ENCODE results near the gene ANKRD30A.

Gene ANKRD30A

DNA sequence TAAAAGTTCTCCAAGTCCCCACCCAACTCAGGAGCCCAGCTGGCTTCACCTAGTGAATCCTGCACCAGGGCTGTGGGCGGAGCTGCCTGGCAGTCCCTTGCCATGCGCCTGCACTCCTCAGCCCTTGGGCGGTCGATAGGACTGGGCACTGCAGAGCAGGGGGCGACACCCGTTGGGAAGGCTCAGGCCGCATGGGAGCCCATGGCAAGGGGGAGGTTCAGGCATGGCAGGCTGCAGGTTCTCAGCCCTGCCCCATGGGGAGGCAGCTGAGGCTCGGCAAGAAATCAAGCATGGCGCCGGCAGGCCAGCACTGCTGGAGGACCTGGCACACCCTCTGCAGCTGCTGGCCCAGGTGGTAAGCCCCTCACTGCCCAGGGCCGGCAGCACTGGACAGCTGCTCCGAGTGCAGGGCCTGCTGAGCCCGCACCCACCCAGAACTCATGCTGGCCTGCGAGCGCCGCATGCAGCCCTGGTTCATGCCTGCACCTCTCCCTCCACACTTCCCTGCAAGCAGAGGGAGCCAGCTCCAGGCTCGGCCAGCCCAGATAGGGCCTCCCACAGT lies 149.9 kb downstream of the ANKRD30A start:
- H4K20me1 ChIP-seq (ENCODE audit: insufficient read depth), result no peaks in the 10 kb centered on the region
- no peak overlapping the region for H3K27ac ChIP-seq
- no peaks in the 10 kb centered on the region for H3K4me1 ChIP-seq (ENCODE audit: low read depth, poor library complexity, severe bottlenecking)
- TF ChIP-seq, protein P1, sequence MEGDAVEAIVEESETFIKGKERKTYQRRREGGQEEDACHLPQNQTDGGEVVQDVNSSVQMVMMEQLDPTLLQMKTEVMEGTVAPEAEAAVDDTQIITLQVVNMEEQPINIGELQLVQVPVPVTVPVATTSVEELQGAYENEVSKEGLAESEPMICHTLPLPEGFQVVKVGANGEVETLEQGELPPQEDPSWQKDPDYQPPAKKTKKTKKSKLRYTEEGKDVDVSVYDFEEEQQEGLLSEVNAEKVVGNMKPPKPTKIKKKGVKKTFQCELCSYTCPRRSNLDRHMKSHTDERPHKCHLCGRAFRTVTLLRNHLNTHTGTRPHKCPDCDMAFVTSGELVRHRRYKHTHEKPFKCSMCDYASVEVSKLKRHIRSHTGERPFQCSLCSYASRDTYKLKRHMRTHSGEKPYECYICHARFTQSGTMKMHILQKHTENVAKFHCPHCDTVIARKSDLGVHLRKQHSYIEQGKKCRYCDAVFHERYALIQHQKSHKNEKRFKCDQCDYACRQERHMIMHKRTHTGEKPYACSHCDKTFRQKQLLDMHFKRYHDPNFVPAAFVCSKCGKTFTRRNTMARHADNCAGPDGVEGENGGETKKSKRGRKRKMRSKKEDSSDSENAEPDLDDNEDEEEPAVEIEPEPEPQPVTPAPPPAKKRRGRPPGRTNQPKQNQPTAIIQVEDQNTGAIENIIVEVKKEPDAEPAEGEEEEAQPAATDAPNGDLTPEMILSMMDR (conservative IDR thresholded peaks at IDR 0.05; ENCODE audit: low read depth, low read length), result no peak
- no peak overlapping the region for H3K9ac ChIP-seq
- H3K4me2 ChIP-seq, result no peak overlapping the region
- no peak overlapping the region for H3K4me3 ChIP-seq (IDR thresholded peaks at IDR 0.05; ENCODE audit: insufficient read depth, low read depth, low read length)
- no peaks in the 10 kb centered on the region for H3K27me3 ChIP-seq (ENCODE audit: insufficient read depth, low read depth)
- H3K36me3 ChIP-seq (ENCODE audit: insufficient read depth), result no peaks in the 10 kb centered on the region
- no peak overlapping the region for H2AFZ ChIP-seq (ENCODE audit: low read depth)
- no peaks in the 10 kb centered on the region for H3K79me2 ChIP-seq (ENCODE audit: insufficient read depth, low read depth)

DNA sequence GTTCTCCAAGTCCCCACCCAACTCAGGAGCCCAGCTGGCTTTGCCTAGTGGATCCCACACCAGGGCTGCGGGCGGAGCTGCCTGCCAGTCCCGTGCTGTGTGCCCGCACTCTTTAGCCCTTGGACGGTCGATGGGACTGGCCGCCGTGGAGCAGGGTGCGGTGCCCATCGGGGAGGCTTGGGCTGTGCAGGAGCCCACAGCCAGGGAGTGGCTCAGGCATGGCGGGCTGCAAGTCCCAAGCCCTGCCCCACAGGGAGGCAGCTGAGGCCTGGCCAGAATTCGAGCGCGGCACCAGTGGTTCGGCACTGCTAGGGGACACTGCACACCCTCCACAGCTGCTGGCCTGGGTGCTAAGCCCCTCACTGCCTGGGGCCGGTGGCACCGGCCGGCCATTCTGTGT lies 159.7 kb downstream of the ANKRD30A start:
- TF ChIP-seq, protein P1 (conservative IDR thresholded peaks at IDR 0.05; ENCODE audit: low read depth, low read length), result no peak
- no peak overlapping the region for H3K4me3 ChIP-seq (IDR thresholded peaks at IDR 0.05; ENCODE audit: insufficient read depth, low read depth, low read length)
- H4K20me1 ChIP-seq (ENCODE audit: insufficient read depth), result no peaks in the 10 kb centered on the region
- no peak overlapping the region for H3K9ac ChIP-seq
- H3K4me2 ChIP-seq, result no peak overlapping the region
- no peak overlapping the region for H2AFZ ChIP-seq (ENCODE audit: low read depth)
- H3K27me3 ChIP-seq (ENCODE audit: insufficient read depth, low read depth), result no peaks in the 10 kb centered on the region
- no peaks in the 10 kb centered on the region for H3K79me2 ChIP-seq (ENCODE audit: insufficient read depth, low read depth)
- no peaks in the 10 kb centered on the region for H3K4me1 ChIP-seq (ENCODE audit: low read depth, poor library complexity, severe bottlenecking)
- no peak overlapping the region for H3K27ac ChIP-seq
- H3K36me3 ChIP-seq (ENCODE audit: insufficient read depth), result no peaks in the 10 kb centered on the region

DNA sequence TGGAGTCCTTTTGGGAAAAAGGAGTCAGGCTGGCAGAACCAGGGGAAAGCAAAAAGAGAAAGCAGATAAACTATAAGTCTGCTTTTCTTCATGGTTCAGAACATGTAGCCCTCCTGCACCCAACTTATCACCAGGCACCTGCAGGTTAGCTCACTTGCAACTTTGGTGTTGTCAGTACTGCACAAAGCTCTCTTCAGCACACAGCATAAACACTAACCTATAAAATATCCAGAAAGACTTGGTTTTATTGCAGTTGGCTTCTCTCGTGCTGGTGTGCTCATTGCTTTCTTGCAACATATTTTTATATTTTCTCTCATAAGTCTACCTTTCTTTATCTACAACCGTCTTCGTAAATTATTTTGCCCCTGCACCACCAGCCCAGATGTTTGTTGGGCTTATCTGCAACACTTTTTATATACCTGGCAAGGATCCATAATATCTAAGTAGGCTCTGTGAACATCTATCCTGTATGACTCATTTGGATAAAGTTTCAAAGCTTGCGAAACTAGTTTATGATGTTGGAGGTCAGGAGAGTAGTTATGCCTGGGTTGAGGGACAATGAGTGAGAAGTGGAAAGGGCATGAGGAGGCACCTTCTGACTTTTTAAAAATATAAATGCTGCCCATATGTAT lies 164.6 kb downstream of the ANKRD30A start:
- no peaks in the 10 kb centered on the region for H3K79me2 ChIP-seq (ENCODE audit: insufficient read depth, low read depth)
- no peaks in the 10 kb centered on the region for H3K36me3 ChIP-seq (ENCODE audit: insufficient read depth)
- no peaks in the 10 kb centered on the region for H3K4me1 ChIP-seq (ENCODE audit: low read depth, poor library complexity, severe bottlenecking)
- TF ChIP-seq, protein P1 (conservative IDR thresholded peaks at IDR 0.05; ENCODE audit: low read depth, low read length), result no peak
- no peak overlapping the region for H2AFZ ChIP-seq (ENCODE audit: low read depth)
- no peak overlapping the region for H3K4me2 ChIP-seq
- H3K27me3 ChIP-seq (ENCODE audit: insufficient read depth, low read depth), result no peaks in the 10 kb centered on the region
- H3K4me3 ChIP-seq (IDR thresholded peaks at IDR 0.05; ENCODE audit: insufficient read depth, low read depth, low read length), result no peak overlapping the region
- H3K9ac ChIP-seq, result no peak overlapping the region
- H4K20me1 ChIP-seq (ENCODE audit: insufficient read depth), result no peaks in the 10 kb centered on the region
- H3K27ac ChIP-seq, result no peak overlapping the region

DNA sequence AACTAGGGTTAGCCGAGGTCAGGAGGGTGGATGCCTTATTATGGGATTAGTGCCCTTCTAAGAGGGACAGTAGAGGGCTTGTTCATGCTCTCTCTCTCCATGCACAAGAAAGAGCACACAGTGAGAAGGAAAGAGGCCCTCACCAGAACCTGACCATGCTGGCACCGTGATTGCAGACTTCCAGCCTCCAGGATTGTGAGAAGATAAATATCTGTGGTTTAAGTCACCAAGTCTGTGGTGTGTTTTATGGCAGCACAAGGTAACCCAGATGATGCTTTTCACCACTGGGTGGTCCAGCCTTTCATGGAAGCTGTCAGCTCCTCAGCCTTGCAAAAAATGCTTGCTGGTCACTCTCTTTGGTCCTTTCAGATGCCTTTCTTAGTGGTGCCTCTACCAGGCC lies 175.9 kb downstream of the ANKRD30A start:
- Histone ChIP-seq H3K36me3 (ENCODE audit: insufficient read depth) (no peaks in the 10 kb centered on the region), H3K4me1 (ENCODE audit: low read depth, poor library complexity, severe bottlenecking) (no peaks in the 10 kb centered on the region), H3K79me2 (ENCODE audit: insufficient read depth, low read depth) (no peaks in the 10 kb centered on the region), H3K27me3 (ENCODE audit: insufficient read depth, low read depth) (no peaks in the 10 kb centered on the region), H4K20me1 (ENCODE audit: insufficient read depth) (no peaks in the 10 kb centered on the region), H3K4me2 (no peak overlapping the region), H2AFZ (ENCODE audit: low read depth) (no peak overlapping the region), H3K9ac (no peak overlapping the region), H3K4me3 (IDR thresholded peaks at IDR 0.05; ENCODE audit: insufficient read depth, low read depth, low read length) (no peak overlapping the region), H3K27ac (no peak overlapping the region)
- TF ChIP-seq, protein P1 (conservative IDR thresholded peaks at IDR 0.05; ENCODE audit: low read depth, low read length), result no peak

All from KMS-11 (cell line).